ENCODE measurements around the gene RNPEP.

GRCh38 chr1:201985355-201985754 lies 2.9 kb downstream of the RNPEP start:
- no peak for TF ChIP-seq EZH2 (IDR thresholded peaks at IDR 0.05)
- TF ChIP-seq POLR2AphosphoS5 (IDR thresholded peaks at IDR 0.05; ENCODE audit: borderline replicate concordance, low read depth, low read length): no peak
